Glomerular visceral epithelial cell (primary cell): ENCODE data around the gene UHMK1.

ENCODE experiments used
- DNase-seq: peaks from one replicate; pipeline ENCODE4 v3.0.0-alpha.2; 2016; ENCODE audit errors: extremely low spot score

The UHMK1 gene

GRCh38 chr1:162530307-162530987 lies 32.8 kb downstream of the UHMK1 start:
- no peak for DNase-seq

- no peak for DNase-seq
Measured at GRCh38 chr1:162530988-162531319, 33.3 kb downstream of the UHMK1 start.

- DNase-seq, result no peak
Measured at GRCh38 chr1:162535501-162535900, 37.9 kb downstream of the UHMK1 start.

- peak; percentile 12 for DNase-seq
Measured at GRCh38 chr1:162536511-162536910, 38.9 kb downstream of the UHMK1 start.

GRCh38 chr1:162537216-162537615 lies 39.6 kb downstream of the UHMK1 start:
- no peak for DNase-seq

GRCh38 chr1:162538815-162539431 lies 41.3 kb downstream of the UHMK1 start:
- DNase-seq, result peak; percentile 87

GRCh38 chr1:162541619-162542141 lies 44.1 kb downstream of the UHMK1 start:
- peak; percentile 78 for DNase-seq

- no peak for DNase-seq
Measured at GRCh38 chr1:162543228-162543627, 45.6 kb downstream of the UHMK1 start.

- DNase-seq, result no peak
Measured at GRCh38 chr1:162548170-162548569, 50.6 kb downstream of the UHMK1 start.

GRCh38 chr1:162549001-162549400 lies 51.4 kb downstream of the UHMK1 start:
- DNase-seq, result no peak

GRCh38 chr1:162550925-162551324 lies 53.3 kb downstream of the UHMK1 start:
- DNase-seq, result no peak

- DNase-seq, result no peak
Measured at GRCh38 chr1:162551969-162552683, 54.5 kb downstream of the UHMK1 start.

GRCh38 chr1:162552684-162553252 lies 55.1 kb downstream of the UHMK1 start:
- DNase-seq, result no peak

GRCh38 chr1:162554258-162554657 lies 56.6 kb downstream of the UHMK1 start:
- no peak for DNase-seq

- no peak for DNase-seq
Measured at GRCh38 chr1:162557536-162557935, 59.9 kb downstream of the UHMK1 start.

- DNase-seq, result no peak
Measured at GRCh38 chr1:162560303-162561036, 62.9 kb downstream of the UHMK1 start.

- DNase-seq, result peak; percentile 99
Measured at GRCh38 chr1:162561037-162561615, 63.5 kb downstream of the UHMK1 start.

- peak; percentile 23 for DNase-seq
Measured at GRCh38 chr1:162561616-162562469, 64.2 kb downstream of the UHMK1 start, which contains the start of gene UAP1. TSS of gene UAP1 (plus strand) at chr1:162561722. CDS start at chr1:162566069, 4,347 bp downstream.

- peak; percentile 46 for DNase-seq
Measured at GRCh38 chr1:162562470-162562828, 64.8 kb downstream of the UHMK1 start.

GRCh38 chr1:162564762-162565218 lies 67.2 kb downstream of the UHMK1 start:
- no peak for DNase-seq
